ENCODE data around the gene PKMYT1. TPM values are rescaled to one million over a fixed set of nuclear protein-coding genes. Genes with fewer than 3 reads are reported as not detected.

The PKMYT1 gene
- total and polyA plus RNA-seq, 9 of the 15 experiments (the other 6 are each of a cell fraction or from before 2014, with no cell fraction given), result 8.7 to 201 (median 37.8) TPM

DNA sequence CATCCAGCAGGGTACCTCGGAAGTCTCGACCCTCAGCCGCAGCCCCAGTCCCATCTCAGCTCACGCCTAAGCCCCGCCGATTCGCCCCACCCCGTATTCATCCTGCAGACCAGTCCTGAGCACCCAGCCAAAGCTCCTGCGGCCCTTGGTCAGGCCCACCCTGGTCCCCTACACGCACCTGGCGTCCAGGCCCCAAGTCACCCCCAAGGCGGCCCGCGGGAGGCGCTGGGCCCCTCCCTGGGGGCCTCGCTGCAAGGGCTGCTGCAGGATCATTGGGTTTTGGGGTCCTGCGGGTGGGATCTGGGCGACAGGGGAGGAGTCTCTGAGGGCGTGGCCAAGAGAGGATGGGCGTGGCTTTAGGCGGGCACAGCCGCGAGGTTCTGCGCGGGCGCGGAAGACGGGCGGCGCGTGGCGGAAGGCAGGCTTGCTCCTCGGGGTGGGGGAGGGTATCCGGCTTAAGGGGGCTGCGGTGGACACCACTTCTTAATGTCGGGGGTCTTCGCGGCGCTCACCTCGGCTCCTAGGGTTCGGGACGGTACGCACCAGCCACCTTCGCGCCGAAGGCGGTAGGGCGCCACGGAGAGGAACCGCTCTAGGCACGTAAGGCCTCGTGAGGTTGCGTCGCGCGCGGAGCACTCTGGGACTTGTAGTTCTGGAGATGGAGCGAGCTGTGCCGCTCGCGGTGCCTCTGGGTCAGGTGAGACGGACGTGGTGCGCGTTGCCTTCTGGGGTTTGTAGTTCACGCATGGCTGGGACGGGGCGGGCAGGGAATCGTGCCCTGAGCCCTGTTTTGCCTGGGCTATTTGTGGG, 43.6 kb upstream of the PKMYT1 start, which contains the start of the genes HCFC1R1 and THOC6 (continued):
- TF ChIP-seq, protein P1, sequence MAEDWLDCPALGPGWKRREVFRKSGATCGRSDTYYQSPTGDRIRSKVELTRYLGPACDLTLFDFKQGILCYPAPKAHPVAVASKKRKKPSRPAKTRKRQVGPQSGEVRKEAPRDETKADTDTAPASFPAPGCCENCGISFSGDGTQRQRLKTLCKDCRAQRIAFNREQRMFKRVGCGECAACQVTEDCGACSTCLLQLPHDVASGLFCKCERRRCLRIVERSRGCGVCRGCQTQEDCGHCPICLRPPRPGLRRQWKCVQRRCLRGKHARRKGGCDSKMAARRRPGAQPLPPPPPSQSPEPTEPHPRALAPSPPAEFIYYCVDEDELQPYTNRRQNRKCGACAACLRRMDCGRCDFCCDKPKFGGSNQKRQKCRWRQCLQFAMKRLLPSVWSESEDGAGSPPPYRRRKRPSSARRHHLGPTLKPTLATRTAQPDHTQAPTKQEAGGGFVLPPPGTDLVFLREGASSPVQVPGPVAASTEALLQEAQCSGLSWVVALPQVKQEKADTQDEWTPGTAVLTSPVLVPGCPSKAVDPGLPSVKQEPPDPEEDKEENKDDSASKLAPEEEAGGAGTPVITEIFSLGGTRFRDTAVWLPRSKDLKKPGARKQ (CRISPR knock-in tag; IDR thresholded peaks at IDR 0.05), result no peak
- TF ChIP-seq, protein P2, sequence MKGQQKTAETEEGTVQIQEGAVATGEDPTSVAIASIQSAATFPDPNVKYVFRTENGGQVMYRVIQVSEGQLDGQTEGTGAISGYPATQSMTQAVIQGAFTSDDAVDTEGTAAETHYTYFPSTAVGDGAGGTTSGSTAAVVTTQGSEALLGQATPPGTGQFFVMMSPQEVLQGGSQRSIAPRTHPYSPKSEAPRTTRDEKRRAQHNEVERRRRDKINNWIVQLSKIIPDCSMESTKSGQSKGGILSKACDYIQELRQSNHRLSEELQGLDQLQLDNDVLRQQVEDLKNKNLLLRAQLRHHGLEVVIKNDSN (CRISPR knock-in tag; IDR thresholded peaks at IDR 0.05), result peak; percentile 96
- TF ChIP-seq, protein P3, sequence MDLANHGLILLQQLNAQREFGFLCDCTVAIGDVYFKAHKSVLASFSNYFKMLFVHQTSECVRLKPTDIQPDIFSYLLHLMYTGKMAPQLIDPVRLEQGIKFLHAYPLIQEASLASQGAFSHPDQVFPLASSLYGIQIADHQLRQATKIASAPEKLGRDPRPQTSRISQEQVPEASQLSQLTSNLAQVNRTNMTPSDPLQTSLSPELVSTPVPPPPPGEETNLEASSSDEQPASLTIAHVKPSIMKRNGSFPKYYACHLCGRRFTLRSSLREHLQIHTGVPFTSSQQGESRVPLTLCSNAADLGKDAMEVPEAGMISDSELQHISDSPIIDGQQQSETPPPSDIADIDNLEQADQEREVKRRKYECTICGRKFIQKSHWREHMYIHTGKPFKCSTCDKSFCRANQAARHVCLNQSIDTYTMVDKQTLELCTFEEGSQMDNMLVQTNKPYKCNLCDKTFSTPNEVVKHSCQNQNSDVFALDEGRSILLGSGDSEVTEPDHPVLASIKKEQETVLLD (IDR thresholded peaks at IDR 0.05), result peak; percentile 95
- TF ChIP-seq ASH1L (IDR thresholded peaks at IDR 0.05; ENCODE audit: borderline replicate concordance, low read depth, partially characterized antibody), result no peak
- TF ChIP-seq, protein P4, sequence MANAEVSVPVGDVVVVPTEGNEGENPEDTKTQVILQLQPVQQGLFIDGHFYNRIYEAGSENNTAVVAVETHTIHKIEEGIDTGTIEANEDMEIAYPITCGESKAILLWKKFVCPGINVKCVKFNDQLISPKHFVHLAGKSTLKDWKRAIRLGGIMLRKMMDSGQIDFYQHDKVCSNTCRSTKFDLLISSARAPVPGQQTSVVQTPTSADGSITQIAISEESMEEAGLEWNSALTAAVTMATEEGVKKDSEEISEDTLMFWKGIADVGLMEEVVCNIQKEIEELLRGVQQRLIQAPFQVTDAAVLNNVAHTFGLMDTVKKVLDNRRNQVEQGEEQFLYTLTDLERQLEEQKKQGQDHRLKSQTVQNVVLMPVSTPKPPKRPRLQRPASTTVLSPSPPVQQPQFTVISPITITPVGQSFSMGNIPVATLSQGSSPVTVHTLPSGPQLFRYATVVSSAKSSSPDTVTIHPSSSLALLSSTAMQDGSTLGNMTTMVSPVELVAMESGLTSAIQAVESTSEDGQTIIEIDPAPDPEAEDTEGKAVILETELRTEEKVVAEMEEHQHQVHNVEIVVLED (CRISPR knock-in tag; IDR thresholded peaks at IDR 0.05), result peak; percentile 98
- TF ChIP-seq C11orf30 (IDR thresholded peaks at IDR 0.05; ENCODE audit: low read depth), result no peak; the same call in 1 of the 2 replicates
- peak; percentile 52; the same call in 1 of the 2 replicates for TF ChIP-seq ESRRB (CRISPR knock-in tag; IDR thresholded peaks at IDR 0.05; ENCODE audit: borderline replicate concordance)
- TF ChIP-seq NELFE (IDR thresholded peaks at IDR 0.05; ENCODE audit: insufficient read depth, insufficient read length), result no peak
- peak; percentile 90 for TF ChIP-seq CREB1 (IDR thresholded peaks at IDR 0.05)
- TF ChIP-seq CREB1 (CRISPR knock-in tag; IDR thresholded peaks at IDR 0.05), result peak; percentile 93
- peak; percentile 85 for TF ChIP-seq ATF7 (IDR thresholded peaks at IDR 0.05)
- TF ChIP-seq NR1H2 (CRISPR knock-in tag; IDR thresholded peaks at IDR 0.05), result no peak
- peak; percentile 80; the same call in 1 of the 2 replicates for TF ChIP-seq HDGF (IDR thresholded peaks at IDR 0.05)
- TF ChIP-seq, protein P5, sequence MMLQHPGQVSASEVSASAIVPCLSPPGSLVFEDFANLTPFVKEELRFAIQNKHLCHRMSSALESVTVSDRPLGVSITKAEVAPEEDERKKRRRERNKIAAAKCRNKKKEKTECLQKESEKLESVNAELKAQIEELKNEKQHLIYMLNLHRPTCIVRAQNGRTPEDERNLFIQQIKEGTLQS (IDR thresholded peaks at IDR 0.05), result peak; percentile 46; the same call in 1 of the 2 replicates
- TF ChIP-seq, protein P5 (CRISPR knock-in tag; conservative IDR thresholded peaks at IDR 0.05), result no peak
- TF ChIP-seq PTTG1 (tag; IDR thresholded peaks at IDR 0.05; ENCODE audit: low read depth), result no peak
- TF ChIP-seq EP300 (IDR thresholded peaks at IDR 0.05; ENCODE audit: low read length), result no peak
- no peak for TF ChIP-seq KAT8 (IDR thresholded peaks at IDR 0.05; ENCODE audit: low read depth)
- TF ChIP-seq NEUROD1 (IDR thresholded peaks at IDR 0.05; ENCODE audit: borderline replicate concordance, low read depth, low read length, partially characterized antibody), result peak; percentile 47
- TF ChIP-seq, protein P6, sequence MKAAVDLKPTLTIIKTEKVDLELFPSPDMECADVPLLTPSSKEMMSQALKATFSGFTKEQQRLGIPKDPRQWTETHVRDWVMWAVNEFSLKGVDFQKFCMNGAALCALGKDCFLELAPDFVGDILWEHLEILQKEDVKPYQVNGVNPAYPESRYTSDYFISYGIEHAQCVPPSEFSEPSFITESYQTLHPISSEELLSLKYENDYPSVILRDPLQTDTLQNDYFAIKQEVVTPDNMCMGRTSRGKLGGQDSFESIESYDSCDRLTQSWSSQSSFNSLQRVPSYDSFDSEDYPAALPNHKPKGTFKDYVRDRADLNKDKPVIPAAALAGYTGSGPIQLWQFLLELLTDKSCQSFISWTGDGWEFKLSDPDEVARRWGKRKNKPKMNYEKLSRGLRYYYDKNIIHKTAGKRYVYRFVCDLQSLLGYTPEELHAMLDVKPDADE (conservative IDR thresholded peaks at IDR 0.05; ENCODE audit: control insufficient read depth, low read depth, low read length), result peak; percentile 99
